Breast epithelium (tissue), 4 donors: ENCODE measurements around the gene PCDH9. TPM values are rescaled to one million over a fixed set of nuclear protein-coding genes. Genes with fewer than 3 reads are reported as not detected.

Experiments used
- DNase-seq, 2 donors: peaks; one replicate each; pipeline ENCODE4 v3.0.0-alpha.2; 2019; ENCODE audit warnings: low spot score in 2 of 2
- H3K27ac ChIP-seq, 2 donors: fragments of 200-600 bp; sonication (generic) in 1 of 2; one replicate each; pipeline ENCODE4 v1.5.1; 2016 to 2019; ENCODE audit warnings: mild to moderate bottlenecking in 1 of 2
- H3K27me3 ChIP-seq, 2 donors: fragments of 200-600 bp; sonication (generic) in 1 of 2; one replicate each; pipeline versions ENCODE4 v1.5.1 to v1.6.0; 2017 to 2019; ENCODE audit warnings: control low read depth in 1 of 2, mild to moderate bottlenecking in 1 of 2
- H3K36me3 ChIP-seq: fragments of 200-600 bp; one replicate; pipeline ENCODE4 v1.5.1; 2019
- H3K4me1 ChIP-seq, 2 donors: fragments of 200-600 bp; sonication (generic); one replicate each; pipeline ENCODE4 v1.5.1; 2016 to 2019; ENCODE audit warnings: control low read depth in 1 of 2
- H3K4me3 ChIP-seq, 3 donors: fragments of 200-600 bp; sonication (generic); 1 replicate in 2 of 3; 2 replicates in 1 of 3; pipeline ENCODE4 v1.5.1; 2016 to 2019; ENCODE audit warnings: mild to moderate bottlenecking in 3 of 3, moderate library complexity in 2 of 3
- H3K9me3 ChIP-seq, 2 donors: fragments of 200-600 bp; sonication (generic) in 1 of 2; one replicate each; pipeline ENCODE4 v1.5.1; 2016 to 2019; ENCODE audit warnings: control low read depth in 1 of 2
- POLR2A ChIP-seq: fragments of 450-650 bp; IDR thresholded peaks from one replicate; pipeline ENCODE4 v1.6.1; 2016; ENCODE audit warnings: antibody characterized with exemption, mild to moderate bottlenecking, moderate library complexity
- POLR2AphosphoS5 ChIP-seq, 3 donors: sonication (generic); formaldehyde crosslinking; IDR thresholded peaks; one replicate each; pipeline ENCODE4 v1.6.1; 2017; ENCODE audit warnings: antibody characterized with exemption in 3 of 3
- intact Hi-C: fragments of 100-400 bp; cut with DNase I; formaldehyde crosslinking; loops from one replicate; pipeline ENCODE4 v1.15.1; 2023; ENCODE audit warnings: low total_unique reads
- total RNA-seq, 3 donors: library from RNA; depleted of rRNA; stranded (reverse); fragments of >200 nt; gene quantifications; one replicate each; pipeline ENCODE4 v1.1.0, GENCODE V29; 2016
- TF ChIP-seq, protein P1 (sequence below), 3 donors: fragments of 450-650 bp; IDR thresholded peaks; one replicate each; pipeline ENCODE4 v1.5.1; 2016 to 2017; ENCODE audit warnings: antibody characterized with exemption in 3 of 3, mild to moderate bottlenecking in 3 of 3, moderate library complexity in 3 of 3

Gene PCDH9
- total RNA-seq, 3 donors from 2014 or later: 0.98 to 26.7 (median 3.7) TPM

GRCh38 chr13:66821551-66821950 is 408.6 kb downstream of the PCDH9 start:
- no peaks in the 10 kb centered on the region for H3K9me3 ChIP-seq

DNA sequence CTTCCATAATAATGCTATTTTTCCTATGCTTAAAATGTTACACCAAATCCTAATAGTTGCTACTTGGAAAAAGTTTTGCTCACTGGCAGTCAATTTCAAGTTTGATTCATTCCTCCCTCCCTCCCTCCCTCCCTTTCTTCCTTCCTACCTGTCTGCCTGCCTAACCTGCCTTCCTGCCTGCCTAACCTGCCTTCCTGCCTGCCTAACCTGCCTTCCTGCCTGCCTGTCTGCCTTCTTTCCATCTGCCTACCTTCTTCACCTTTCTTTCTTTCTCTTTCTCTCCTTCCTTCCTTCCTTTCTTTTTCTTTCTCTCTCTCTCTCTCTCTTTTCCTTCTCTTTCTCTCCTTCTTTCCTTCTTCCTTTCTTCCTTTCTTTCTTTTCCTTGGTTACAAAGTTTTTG is 418.7 kb downstream of the PCDH9 start:
- no peak for TF ChIP-seq POLR2AphosphoS5 (IDR thresholded peaks at IDR 0.05)
- TF ChIP-seq, protein P1, sequence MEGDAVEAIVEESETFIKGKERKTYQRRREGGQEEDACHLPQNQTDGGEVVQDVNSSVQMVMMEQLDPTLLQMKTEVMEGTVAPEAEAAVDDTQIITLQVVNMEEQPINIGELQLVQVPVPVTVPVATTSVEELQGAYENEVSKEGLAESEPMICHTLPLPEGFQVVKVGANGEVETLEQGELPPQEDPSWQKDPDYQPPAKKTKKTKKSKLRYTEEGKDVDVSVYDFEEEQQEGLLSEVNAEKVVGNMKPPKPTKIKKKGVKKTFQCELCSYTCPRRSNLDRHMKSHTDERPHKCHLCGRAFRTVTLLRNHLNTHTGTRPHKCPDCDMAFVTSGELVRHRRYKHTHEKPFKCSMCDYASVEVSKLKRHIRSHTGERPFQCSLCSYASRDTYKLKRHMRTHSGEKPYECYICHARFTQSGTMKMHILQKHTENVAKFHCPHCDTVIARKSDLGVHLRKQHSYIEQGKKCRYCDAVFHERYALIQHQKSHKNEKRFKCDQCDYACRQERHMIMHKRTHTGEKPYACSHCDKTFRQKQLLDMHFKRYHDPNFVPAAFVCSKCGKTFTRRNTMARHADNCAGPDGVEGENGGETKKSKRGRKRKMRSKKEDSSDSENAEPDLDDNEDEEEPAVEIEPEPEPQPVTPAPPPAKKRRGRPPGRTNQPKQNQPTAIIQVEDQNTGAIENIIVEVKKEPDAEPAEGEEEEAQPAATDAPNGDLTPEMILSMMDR (IDR thresholded peaks at IDR 0.05): no peak
- TF ChIP-seq POLR2A: no peak
- Histone ChIP-seq H3K4me1 (no peaks in the 10 kb centered on the region), H3K27me3 (no peaks in the 10 kb centered on the region), H3K4me3 (no peak overlapping the region), H3K27ac (no peak overlapping the region), H3K36me3 (no peaks in the 10 kb centered on the region), H3K9me3 (no peaks in the 10 kb centered on the region)
- intact Hi-C loops: no loop called here
- DNase-seq: no peak

More at GRCh38 chr13:66821551-66821950, 408.6 kb downstream of the PCDH9 start:
- H3K36me3 ChIP-seq: no peaks in the 10 kb centered on the region
- no peaks in the 10 kb centered on the region for H3K27me3 ChIP-seq
- intact Hi-C loops: no loop called here
- H3K4me1 ChIP-seq: no peaks in the 10 kb centered on the region
- H3K27ac ChIP-seq: no peak overlapping the region
- TF ChIP-seq POLR2AphosphoS5 (IDR thresholded peaks at IDR 0.05): no peak
- TF ChIP-seq, protein P1 (IDR thresholded peaks at IDR 0.05): no peak
- TF ChIP-seq POLR2A: no peak
- no peak for DNase-seq
- H3K4me3 ChIP-seq: no peak overlapping the region

DNA sequence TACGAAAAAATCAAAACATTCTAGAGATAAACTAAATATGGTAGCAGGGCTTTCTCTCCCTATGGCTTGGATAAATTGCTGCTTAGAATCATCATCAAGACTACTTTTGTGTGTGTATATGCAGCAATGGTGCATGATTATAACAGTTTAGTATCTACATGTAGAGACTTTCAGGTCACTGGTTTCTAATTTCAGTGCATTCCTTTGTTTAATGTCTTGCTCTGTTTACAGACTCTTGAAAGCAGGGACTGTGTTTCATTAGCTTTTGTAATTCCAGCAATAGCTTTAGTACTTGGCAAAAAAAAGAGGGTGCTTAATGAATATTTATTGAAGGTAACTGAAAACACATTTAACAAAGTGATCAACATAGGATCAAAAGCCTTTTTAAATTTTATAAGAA is 420.7 kb downstream of the PCDH9 start:
- intact Hi-C loops: no loop called here
- H3K4me3 ChIP-seq: no peak overlapping the region
- H3K27me3 ChIP-seq: no peaks in the 10 kb centered on the region
- TF ChIP-seq, protein P1 (IDR thresholded peaks at IDR 0.05): no peak
- no peak for TF ChIP-seq POLR2A
- TF ChIP-seq POLR2AphosphoS5 (IDR thresholded peaks at IDR 0.05): no peak
- H3K27ac ChIP-seq: no peak overlapping the region
- no peak for DNase-seq
- H3K36me3 ChIP-seq: no peaks in the 10 kb centered on the region
- H3K4me1 ChIP-seq: no peaks in the 10 kb centered on the region
- no peaks in the 10 kb centered on the region for H3K9me3 ChIP-seq

- H3K4me3 ChIP-seq: no peak overlapping the region
Observed at GRCh38 chr13:66807251-66807650, 422.9 kb downstream of the PCDH9 start.

DNA sequence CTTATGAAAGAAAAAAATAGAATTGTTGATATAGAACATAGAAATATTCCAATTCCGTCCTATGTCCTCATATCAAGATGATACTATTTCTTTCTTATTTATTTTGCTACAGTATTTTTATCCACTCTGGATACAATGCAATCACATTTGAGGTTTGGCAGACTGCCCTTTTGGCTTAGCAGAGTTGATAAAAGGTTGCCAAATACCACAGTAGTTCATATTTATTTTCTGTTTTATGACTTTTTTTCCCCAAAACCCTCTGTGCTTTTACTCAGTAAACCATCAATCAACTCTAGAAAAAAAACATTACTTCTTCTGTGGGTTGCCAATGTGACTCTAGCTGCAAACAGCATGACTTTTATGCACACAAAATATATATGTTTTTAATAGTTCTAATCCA is 424.5 kb downstream of the PCDH9 start:
- Histone ChIP-seq H3K4me3 (no peak overlapping the region), H3K27ac (no peak overlapping the region), H3K36me3 (no peaks in the 10 kb centered on the region), H3K4me1 (no peaks in the 10 kb centered on the region), H3K9me3 (no peaks in the 10 kb centered on the region), H3K27me3 (no peaks in the 10 kb centered on the region)
- DNase-seq: no peak
- intact Hi-C loops: no loop called here
- TF ChIP-seq, protein P1 (IDR thresholded peaks at IDR 0.05): no peak
- TF ChIP-seq POLR2AphosphoS5 (IDR thresholded peaks at IDR 0.05): no peak
- TF ChIP-seq POLR2A: no peak

More at GRCh38 chr13:66807251-66807650, 422.9 kb downstream of the PCDH9 start:
- H3K4me1 ChIP-seq: no peaks in the 10 kb centered on the region
- TF ChIP-seq POLR2AphosphoS5 (IDR thresholded peaks at IDR 0.05) (no peak), POLR2A (no peak)
- TF ChIP-seq, protein P1 (IDR thresholded peaks at IDR 0.05): no peak
- intact Hi-C loops: no loop called here
- no peak for DNase-seq
- no peak overlapping the region for H3K27ac ChIP-seq
- H3K36me3 ChIP-seq: no peaks in the 10 kb centered on the region
- H3K27me3 ChIP-seq: no peaks in the 10 kb centered on the region
- no peaks in the 10 kb centered on the region for H3K9me3 ChIP-seq
